Activated T-helper 1 cell treated with Interleukin-2 at 50 U/mL for 16 hours (primary cell): ENCODE measurements around the gene ZNF460.
A peak's percentile ranks its signal among the peaks of the same experiment; 100 is the strongest.

Experiments used
- DNase-seq: peaks from one replicate; pipeline ENCODE4 v3.0.0-alpha.2; 2020; ENCODE audit warnings: low read depth

ZNF460 gene

DNA sequence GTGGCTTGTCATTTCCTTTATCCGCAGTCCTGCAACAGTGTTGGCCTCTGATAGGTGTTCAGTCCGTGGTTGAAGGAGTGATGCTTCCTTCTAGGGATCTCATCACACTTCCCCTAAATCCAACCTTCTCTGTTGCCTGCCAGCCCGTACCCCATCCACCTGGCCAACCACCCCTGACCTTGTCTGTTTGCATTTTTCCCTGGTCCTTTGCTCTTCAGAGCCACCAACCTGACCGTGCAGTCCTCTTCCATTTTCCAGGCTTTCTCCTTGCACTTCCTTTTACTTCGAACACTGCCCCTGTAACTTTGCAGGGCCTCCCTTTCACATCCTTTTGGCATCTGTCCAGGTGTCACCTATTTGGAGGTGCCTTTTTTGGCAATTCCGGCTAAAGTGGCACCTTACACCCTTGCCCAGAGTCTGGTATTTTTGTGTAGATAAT is 696 bp downstream of the ZNF460 start:
- no peak for DNase-seq

GRCh38 chr19:57282011-57282643 is 1.8 kb downstream of the ZNF460 start:
- DNase-seq = no peak

DNA sequence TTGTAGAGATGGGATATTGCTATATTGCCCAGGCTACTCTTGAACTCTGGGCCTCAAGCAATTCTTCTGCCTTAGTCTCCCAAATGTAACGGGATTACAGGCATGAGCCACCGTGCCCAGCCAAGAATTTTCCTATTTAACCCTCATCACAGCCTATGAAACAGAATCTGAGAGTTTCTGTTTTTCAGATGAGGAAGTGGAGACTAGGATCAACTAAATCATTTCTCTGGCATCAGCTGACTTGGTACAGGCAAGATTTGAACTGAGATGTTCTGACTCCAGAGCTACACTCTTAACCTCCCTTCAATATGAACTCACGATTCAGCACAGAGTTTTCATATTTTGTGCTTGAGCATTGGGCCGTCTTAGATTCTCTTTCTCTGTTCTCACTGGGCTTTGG is 8.1 kb downstream of the ZNF460 start:
- no peak for DNase-seq

DNA sequence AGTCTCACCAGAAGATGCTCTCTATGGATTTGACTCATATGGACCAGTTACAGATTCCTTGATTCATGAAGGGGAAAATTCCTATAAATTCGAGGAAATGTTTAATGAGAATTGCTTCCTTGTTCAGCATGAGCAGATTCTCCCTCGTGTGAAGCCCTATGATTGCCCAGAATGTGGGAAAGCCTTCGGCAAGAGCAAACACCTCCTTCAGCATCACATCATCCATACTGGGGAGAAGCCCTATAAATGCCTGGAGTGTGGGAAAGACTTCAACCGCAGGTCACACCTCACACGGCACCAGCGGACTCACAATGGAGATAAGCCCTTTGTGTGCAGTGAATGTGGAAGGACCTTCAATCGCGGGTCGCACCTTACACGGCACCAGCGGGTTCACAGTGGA is 10.7 kb downstream of the ZNF460 start:
- no peak for DNase-seq

GRCh38 chr19:57292547-57292946 is 12.3 kb downstream of the ZNF460 start:
- DNase-seq = no peak

GRCh38 chr19:57293719-57294118 is 13.4 kb downstream of the ZNF460 start:
- no peak for DNase-seq

DNA sequence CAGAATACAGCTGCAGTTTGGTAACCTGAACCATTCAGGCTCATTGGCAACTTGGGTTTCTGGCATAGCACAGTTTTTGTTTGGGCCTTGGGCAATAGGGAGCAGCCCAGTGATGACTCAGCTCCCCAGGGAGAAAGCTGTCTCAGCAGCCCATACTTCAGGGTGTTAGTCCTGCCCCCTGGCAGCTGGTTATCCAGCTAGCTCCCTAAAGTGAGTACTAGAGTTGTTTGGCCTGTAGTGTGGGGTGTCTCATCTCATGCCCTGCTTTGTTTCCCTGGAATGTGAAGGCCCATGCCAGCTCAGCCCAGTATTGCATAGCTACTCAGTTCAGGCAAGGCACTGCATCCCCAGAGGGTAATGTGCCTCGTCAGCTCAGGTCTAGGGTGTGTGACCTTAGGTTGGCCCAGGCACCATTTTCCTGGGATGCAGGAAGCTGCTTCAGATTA is 21.8 kb downstream of the ZNF460 start:
- no peak for DNase-seq

DNA sequence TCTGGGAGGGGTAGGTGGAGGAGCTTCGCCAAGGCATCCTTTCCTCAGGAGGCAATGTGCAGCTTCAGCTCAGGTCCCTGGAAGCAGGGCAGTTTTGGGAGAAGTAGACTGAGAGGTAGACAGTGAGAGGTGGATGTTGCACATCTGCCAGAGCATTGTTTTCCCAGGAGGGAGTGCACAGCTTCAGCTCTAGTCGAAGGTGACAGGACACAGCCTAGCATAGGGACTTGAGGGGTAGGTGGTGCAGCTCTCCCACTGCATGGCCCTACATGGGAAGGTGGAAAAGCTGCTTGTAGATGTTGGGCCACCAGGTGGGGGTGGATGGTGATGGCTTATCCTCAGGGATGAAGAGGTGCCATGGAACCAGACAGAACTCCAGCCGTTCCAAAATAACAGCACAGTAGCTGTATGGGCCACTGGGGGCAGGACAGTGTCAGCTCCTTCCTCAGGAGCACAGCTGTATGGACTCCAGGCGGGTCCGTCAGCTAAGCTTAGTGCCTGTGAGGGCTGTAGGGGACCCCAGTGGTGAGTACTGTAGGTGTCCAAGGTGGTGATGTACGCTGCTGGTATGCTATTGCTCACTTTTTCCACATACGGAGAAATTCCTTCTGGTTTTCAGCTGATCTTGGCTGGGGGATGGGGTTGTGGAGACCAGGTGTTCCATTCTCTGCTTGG is 22.6 kb downstream of the ZNF460 start:
- DNase-seq = no peak

GRCh38 chr19:57305056-57305455 is 24.8 kb downstream of the ZNF460 start:
- DNase-seq = no peak

GRCh38 chr19:57308514-57308913 is 28.2 kb downstream of the ZNF460 start:
- DNase-seq = no peak

DNA sequence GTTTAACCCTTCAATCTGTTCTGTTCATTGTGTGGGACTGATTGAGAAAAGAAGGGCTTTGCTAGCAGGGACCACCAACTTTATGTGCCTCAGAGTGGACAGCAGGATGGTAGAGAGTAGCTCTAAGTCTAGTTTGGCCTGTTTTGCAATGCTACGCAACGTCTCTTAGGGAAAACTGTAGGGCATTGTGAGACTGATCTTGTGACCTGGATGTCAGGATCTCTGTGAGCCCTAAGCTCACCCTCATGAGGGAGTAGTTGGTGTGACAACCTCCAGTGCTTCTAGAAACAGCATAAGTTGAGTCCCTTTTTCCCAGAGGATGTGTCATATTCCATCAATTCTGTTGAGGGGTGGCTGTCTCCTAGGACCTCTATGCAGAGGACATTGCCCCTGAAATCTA is 30.5 kb downstream of the ZNF460 start:
- DNase-seq = no peak

- DNase-seq = no peak
Measured at GRCh38 chr19:57314146-57314545, 33.9 kb downstream of the ZNF460 start.

GRCh38 chr19:57317503-57317902 is 37.2 kb downstream of the ZNF460 start:
- no peak for DNase-seq

GRCh38 chr19:57319869-57320179 is 39.5 kb downstream of the ZNF460 start:
- DNase-seq = no peak

DNA sequence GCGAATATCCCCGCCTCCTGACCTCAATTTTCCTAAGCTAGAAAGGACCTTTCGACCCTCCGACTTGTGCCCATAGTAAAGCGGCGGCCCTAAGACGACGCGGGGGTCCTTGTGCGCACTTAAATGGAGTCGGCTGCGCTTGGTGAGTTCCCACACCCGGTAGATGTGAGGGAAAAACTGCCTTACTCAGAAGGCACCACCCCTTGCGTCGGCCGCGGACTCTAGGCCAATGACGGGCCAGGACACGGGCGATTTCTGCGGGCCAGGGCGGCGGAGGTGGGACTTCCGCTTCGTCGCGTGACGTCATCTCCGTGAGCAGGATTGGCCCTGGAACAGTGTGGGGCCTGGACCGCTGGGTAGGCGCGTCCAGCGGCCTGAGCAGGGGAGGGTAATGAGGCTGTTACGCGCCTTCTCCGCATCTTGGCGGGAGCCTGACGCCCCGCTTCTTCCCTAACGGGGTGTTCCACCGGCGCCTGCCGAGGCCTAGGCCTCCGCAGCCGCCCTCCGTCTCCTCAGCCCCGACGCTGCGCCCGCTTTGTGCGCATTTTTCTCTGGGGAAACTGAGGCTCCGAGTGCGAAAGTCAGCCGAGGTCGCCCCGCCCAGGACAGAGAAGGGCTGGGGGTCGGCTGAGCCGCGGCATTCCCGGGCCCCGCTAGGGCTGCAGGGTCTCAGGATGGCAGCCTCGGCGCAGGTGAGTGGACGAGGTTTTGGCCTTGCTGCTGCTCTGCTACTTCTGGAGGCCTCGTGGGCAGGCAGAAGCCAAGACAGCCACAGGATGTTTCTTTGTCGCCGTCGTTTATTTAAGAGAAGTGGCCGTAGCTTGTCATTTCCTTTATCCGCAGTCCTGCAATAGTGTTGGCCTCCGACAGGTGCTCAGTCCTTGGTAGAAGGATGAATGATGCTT is 40.1 kb downstream of the ZNF460 start, which contains the start of gene ZNF543:
TSS of gene ZNF543 (plus strand) at position 293 of the 905 bp plus-strand sequence. CDS start at position 675, 382 bp downstream.
- DNase-seq = peak; percentile 81

DNA sequence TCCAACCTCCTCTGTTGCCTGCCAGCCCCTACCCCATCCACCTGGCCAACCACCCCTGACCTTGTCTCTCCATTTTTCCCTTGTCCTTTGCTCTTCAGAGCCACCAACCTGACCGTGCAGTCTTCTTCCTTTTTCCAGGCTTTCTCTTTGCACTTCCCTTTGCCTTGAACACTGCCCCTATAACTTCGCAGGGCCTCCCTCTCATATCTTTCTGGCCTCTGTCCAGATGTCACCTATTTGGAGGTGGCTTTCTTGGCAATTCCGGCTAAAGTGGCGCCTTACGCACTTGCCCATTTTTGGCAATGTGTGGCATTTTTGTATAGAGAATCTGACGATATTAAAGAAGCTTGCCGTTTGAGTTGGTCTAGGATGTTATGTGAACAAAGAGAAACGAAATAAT is 40.8 kb downstream of the ZNF460 start:
- no peak for DNase-seq

GRCh38 chr19:57321751-57322150 is 41.5 kb downstream of the ZNF460 start:
- DNase-seq = no peak

GRCh38 chr19:57324992-57325391 is 44.7 kb downstream of the ZNF460 start:
- no peak for DNase-seq

DNA sequence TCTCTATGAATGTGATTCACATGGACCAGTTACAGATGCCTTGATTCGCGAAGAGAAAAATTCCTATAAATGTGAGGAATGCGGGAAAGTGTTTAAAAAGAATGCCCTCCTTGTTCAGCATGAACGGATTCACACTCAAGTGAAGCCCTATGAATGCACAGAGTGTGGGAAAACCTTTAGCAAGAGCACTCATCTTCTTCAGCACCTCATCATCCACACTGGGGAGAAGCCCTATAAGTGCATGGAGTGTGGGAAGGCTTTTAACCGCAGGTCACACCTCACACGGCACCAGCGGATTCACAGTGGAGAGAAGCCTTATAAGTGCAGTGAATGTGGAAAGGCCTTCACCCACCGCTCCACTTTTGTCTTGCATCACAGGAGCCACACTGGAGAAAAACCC is 47.7 kb downstream of the ZNF460 start:
- DNase-seq = no peak

DNA sequence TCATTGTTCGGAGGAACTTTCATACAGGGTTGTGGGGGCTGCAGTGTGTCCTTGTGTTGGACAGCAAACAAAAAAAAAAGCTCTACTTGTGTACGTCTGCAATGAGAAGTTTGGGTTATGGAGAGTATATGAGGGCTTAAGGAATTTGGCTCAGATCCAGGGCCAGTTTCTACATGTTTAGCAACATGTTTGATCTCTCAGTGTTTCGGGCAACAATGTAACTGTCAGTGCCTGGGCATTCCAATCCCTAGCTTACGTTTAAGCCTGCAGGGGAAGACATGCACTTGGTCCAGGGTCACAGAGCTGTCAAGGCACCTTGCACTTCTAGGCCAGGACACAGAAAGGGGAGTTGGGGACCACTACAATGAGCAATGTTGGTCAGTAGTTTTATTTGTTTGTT is 53.9 kb downstream of the ZNF460 start:
- no peak for DNase-seq

GRCh38 chr19:57338877-57339276 is 58.6 kb downstream of the ZNF460 start:
- DNase-seq = no peak

GRCh38 chr19:57342582-57342981 is 62.3 kb downstream of the ZNF460 start:
- DNase-seq = no peak
